ENCODE data around the gene ELP1. TPM values are rescaled to one million over a fixed set of nuclear protein-coding genes. Genes with fewer than 3 reads are reported as not detected.

The ELP1 gene
- total RNA-seq, 1 donor from 2014 or later: 37.1 TPM

Other genes with a start within 250 kb of the ELP1 start
- gene ACTL7B, start 78.1 kb downstream of the ELP1 start, total RNA-seq: not detected in 2 replicates
- gene ACTL7A, start 71.9 kb downstream of the ELP1 start, total RNA-seq: not detected in 2 replicates
- 3.1 and 5.4 TPM in 2 replicates for gene ABITRAM, start 276 bp upstream of the ELP1 start, total RNA-seq
- 190 and 193 TPM in 2 replicates for gene CTNNAL1, start 79.4 kb upstream of the ELP1 start, total RNA-seq
- 82.4 and 119 TPM in 2 replicates for gene TMEM245, start 185.8 kb upstream of the ELP1 start, total RNA-seq
- gene FRRS1L, start 233.1 kb upstream of the ELP1 start, total RNA-seq: under 0.01 and 0.05 TPM in 2 replicates

Measured in dermis blood vessel endothelial cell (primary cell).